GM12878 (cell line): ENCODE measurements around the gene HOXC13. TPM values are rescaled to one million over a fixed set of nuclear protein-coding genes. Genes with fewer than 3 reads are reported as not detected.

Experiments used
- ATAC-seq: fragments of 200-7000 bp; cut with Tn5 transposase; 3 replicates; pipeline ENCODE4 v1.9.1; 2020; ENCODE audit warnings: mild to moderate bottlenecking, moderate library complexity
- BruUV-seq: library from RNA; stranded (reverse); fragments of 400-500 nt; replicated peaks from 2 replicates; lab custom pipeline; 2021; lab: Mats Ljungman, UMichigan
- CTCF ChIA-PET: fragments of 300-600 bp; sonication (Branson Sonifier 250); formaldehyde crosslinking; extraction: SDS; loops from one replicate; lab custom pipeline; 2021; ENCODE audit warnings: inconsistent platforms; lab: Yijun Ruan, JAX
- POLR2A ChIA-PET: fragments of 350-600 bp; formaldehyde crosslinking; extraction: SDS; loops from one replicate; lab custom pipeline; 2021; ENCODE audit warnings: inconsistent platforms; lab: Charles Lee
- RAD21 ChIA-PET: fragments of 300-600 bp; sonication (Branson Sonifier 250); formaldehyde crosslinking; loops from one replicate; lab custom pipeline; 2023; ENCODE audit warnings: antibody characterized with exemption; ENCODE audit not compliant: unreplicated experiment; lab: Charles Lee
- SMC1A ChIA-PET: fragments of 300-600 bp; sonication (Branson Sonifier 250); formaldehyde crosslinking; loops from one replicate; lab custom pipeline; 2023; ENCODE audit not compliant: unreplicated experiment, uncharacterized antibody; lab: Charles Lee
- DNase-seq: peaks from one replicate; pipeline ENCODE4 v3.0.0-alpha.2; 2011; ENCODE audit warnings: low read depth, low spot score
- FAIRE-seq: peaks from 3 replicates; lab custom pipeline; 2011; peaks lifted over from hg19 to GRCh38; lab: Jason Lieb, UNC
- H2AFZ ChIP-seq: 2 replicates; pipeline ENCODE4 v1.6.0; 2011; ENCODE audit warnings: low read depth, low read length, control low read depth; ENCODE audit not compliant: control insufficient read depth
- H3K27ac ChIP-seq: 2 replicates; pipeline ENCODE4 v1.5.1; 2011; ENCODE audit warnings: control low read depth; ENCODE audit not compliant: control insufficient read depth, insufficient read depth
- H3K27me3 ChIP-seq, 2 experiments: replicated peaks in 1 of 2; 2 replicates each; pipeline versions ENCODE4 v1.6.0 to v1.6.1; 2011; ENCODE audit warnings: low read length in 1 of 2; ENCODE audit not compliant: control insufficient read depth in 2 of 2, insufficient read depth in 2 of 2
- H3K36me3 ChIP-seq, 2 experiments: 2 replicates each; pipeline ENCODE4 v1.5.1; 2011; ENCODE audit warnings: low read length in 1 of 2; ENCODE audit not compliant: control insufficient read depth in 2 of 2, insufficient read depth in 2 of 2
- H3K4me1 ChIP-seq: 2 replicates; pipeline ENCODE4 v1.6.1; 2011; ENCODE audit warnings: mild to moderate bottlenecking, low read length, moderate library complexity, mixed read lengths; ENCODE audit not compliant: control insufficient read depth, insufficient read depth
- H3K4me2 ChIP-seq: 2 replicates; pipeline ENCODE4 v1.6.0; 2011; ENCODE audit warnings: control low read depth; ENCODE audit not compliant: control insufficient read depth, insufficient read depth
- H3K4me3 ChIP-seq: fragments of 200-600 bp; sonication (generic); 2 replicates; pipeline ENCODE4 v1.5.1; 2016
- H3K79me2 ChIP-seq: 2 replicates; pipeline ENCODE4 v1.6.0; 2011; ENCODE audit warnings: low read length; ENCODE audit not compliant: control insufficient read depth, insufficient read depth
- H3K9ac ChIP-seq: 2 replicates; pipeline ENCODE4 v1.8.0; 2011; ENCODE audit warnings: low read length, control low read depth, mixed read lengths; ENCODE audit not compliant: control insufficient read depth, insufficient read depth
- H3K9me3 ChIP-seq: replicated peaks from 3 replicates; pipeline ENCODE4 v1.5.1; 2011; ENCODE audit warnings: mild to moderate bottlenecking, low read length; ENCODE audit not compliant: control insufficient read depth, insufficient read depth
- H4K20me1 ChIP-seq: 2 replicates; pipeline ENCODE4 v1.6.0; 2011; ENCODE audit not compliant: control insufficient read depth, insufficient read depth
- BHLHE40 ChIP-seq, 2 experiments: fragments of 450-650 bp in 1 of 2; IDR thresholded peaks; 2 replicates each; pipeline ENCODE4 v1.6.1; 2011 to 2017; ENCODE audit warnings: low read depth in 2 of 2, borderline replicate concordance in 1 of 2, improper control_type of control experiment in 1 of 2, low read length in 1 of 2, mild to moderate bottlenecking in 1 of 2
- CHD1 ChIP-seq: IDR thresholded peaks from 2 replicates; pipeline ENCODE4 v1.6.1; 2012; ENCODE audit warnings: low read depth, low read length, improper control_type of control experiment
- ETV6 ChIP-seq, 2 experiments: fragments of 450-650 bp in 1 of 2; IDR thresholded peaks in 1 of 2; conservative IDR thresholded peaks in 1 of 2; 2 replicates each; pipeline ENCODE4 v1.6.1; 2014; ENCODE audit warnings: antibody characterized with exemption in 1 of 2, borderline replicate concordance in 1 of 2, low read depth in 1 of 2, mild to moderate bottlenecking in 1 of 2, moderate library complexity in 1 of 2
- IKZF1 ChIP-seq: fragments of 450-650 bp; conservative IDR thresholded peaks from 2 replicates; pipeline ENCODE4 v1.6.1; 2017; ENCODE audit warnings: antibody characterized with exemption, mild to moderate bottlenecking
- MYC ChIP-seq: IDR thresholded peaks from 2 replicates; pipeline ENCODE4 v1.6.1; 2011; ENCODE audit warnings: mild to moderate bottlenecking, low read length, moderate library complexity, inconsistent platforms; ENCODE audit not compliant: insufficient read depth, insufficient replicate concordance, insufficient read length, severe bottlenecking
- NFYA ChIP-seq: IDR thresholded peaks from 2 replicates; pipeline ENCODE4 v1.6.1; 2011; ENCODE audit warnings: low read depth, mild to moderate bottlenecking, low read length, improper control_type of control experiment, borderline replicate concordance
- SRF ChIP-seq, 2 experiments: IDR thresholded peaks; 2 replicates each; pipeline ENCODE4 v1.6.1; 2011; ENCODE audit warnings: low read depth in 2 of 2, low read length in 2 of 2, mild to moderate bottlenecking in 1 of 2, moderate library complexity in 1 of 2
- TCF3 ChIP-seq: IDR thresholded peaks from 2 replicates; pipeline ENCODE4 v1.6.1; 2012; ENCODE audit warnings: low read depth, mild to moderate bottlenecking, low read length, borderline replicate concordance; ENCODE audit not compliant: insufficient read depth
- WGBS: methylation state at CpG from one replicate; pipeline ENCODE4 v1.1.6; 2016; ENCODE audit warnings: low lambda C conversion rate; ENCODE audit not compliant: insufficient replicate concordance, insufficient coverage; ENCODE audit errors: missing lambda C conversion rate; 5-methylcytosine and 5-hydroxymethylcytosine counted together
- in situ Hi-C: fragments of 300-500 bp; cut with MboI; formaldehyde crosslinking; loops from 9 replicates; pipeline ENCODE4 v1.14.3; 2018; ENCODE audit warnings: mixed read lengths
- intact Hi-C: fragments of 100-400 bp; cut with micrococcal nuclease; formaldehyde crosslinking; loops from one replicate; pipeline ENCODE4 v1.14.2; 2022; ENCODE audit not compliant: unreplicated experiment
- polyA plus RNA-seq, 11 experiments: library from polyadenylated mRNA; depleted of rRNA in 4 of 11; unstranded in 6 of 11; stranded (reverse) in 5 of 11; fragments of >200 nt; fragmentation: Nextera tagmentation in 4 of 11; fragmentation: Illumina TruSeq in 1 of 11; extraction: Ambion mirVana in 4 of 11; extraction: Trizol in 1 of 11; gene quantifications; 1 replicate in 1 of 11; 2 replicates in 10 of 11; pipeline versions ENCODE4 v1.2.1 to v1.2.3, GENCODE V29; 2011 to 2016; ENCODE audit warnings: inconsistent platforms in 2 of 11, missing spikeins in 2 of 11, low read depth in 1 of 11
- total RNA-seq, 4 experiments: library from RNA; depleted of rRNA in 3 of 4; stranded (reverse); fragments of >200 nt in 3 of 4; fragmentation: Illumina TruSeq in 1 of 4; extraction: Trizol in 1 of 4; gene quantifications; 2 replicates each; pipeline versions ENCODE4 v1.2.1 to v1.2.3, GENCODE V29; 2013 to 2021
- TF ChIP-seq, protein P1 (sequence below): fragments of 450-650 bp; IDR thresholded peaks from 2 replicates; pipeline ENCODE4 v1.6.1; 2017; ENCODE audit warnings: low read depth, mild to moderate bottlenecking, moderate library complexity
- TF ChIP-seq, protein P2 (sequence below): fragments of 150-350 bp; IDR thresholded peaks from 2 replicates; pipeline ENCODE4 v1.6.1; 2016; ENCODE audit warnings: low read depth, low read length
- TF ChIP-seq, protein P3 (sequence below): IDR thresholded peaks from 2 replicates; pipeline ENCODE4 v1.6.1; 2012; ENCODE audit warnings: low read length, inconsistent platforms

HOXC13 gene
- total and polyA plus RNA-seq, 10 of the 15 experiments (the other 5 are each of a cell fraction or from before 2014, with no cell fraction given) = not detected

DNA sequence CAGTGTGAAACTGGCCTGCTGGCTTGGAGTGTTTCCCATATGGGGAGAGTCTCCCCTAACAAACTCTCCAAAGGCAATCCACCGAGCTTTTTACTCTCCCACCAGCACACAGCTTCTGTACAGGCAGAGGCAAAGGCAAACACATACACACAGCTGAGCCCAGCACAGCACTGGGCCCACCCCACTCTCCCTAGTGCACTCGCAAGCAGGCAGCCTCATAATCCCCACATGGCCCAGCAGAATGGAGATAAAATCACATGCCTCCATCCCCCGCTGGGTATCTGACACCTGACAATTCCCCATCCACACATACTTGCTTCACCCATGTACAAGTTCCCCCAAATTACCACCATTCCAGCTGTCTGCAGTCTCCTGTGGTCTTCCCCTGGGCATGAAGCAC is 19.5 kb downstream of the HOXC13 start (continued):
- TF ChIP-seq, protein P1, sequence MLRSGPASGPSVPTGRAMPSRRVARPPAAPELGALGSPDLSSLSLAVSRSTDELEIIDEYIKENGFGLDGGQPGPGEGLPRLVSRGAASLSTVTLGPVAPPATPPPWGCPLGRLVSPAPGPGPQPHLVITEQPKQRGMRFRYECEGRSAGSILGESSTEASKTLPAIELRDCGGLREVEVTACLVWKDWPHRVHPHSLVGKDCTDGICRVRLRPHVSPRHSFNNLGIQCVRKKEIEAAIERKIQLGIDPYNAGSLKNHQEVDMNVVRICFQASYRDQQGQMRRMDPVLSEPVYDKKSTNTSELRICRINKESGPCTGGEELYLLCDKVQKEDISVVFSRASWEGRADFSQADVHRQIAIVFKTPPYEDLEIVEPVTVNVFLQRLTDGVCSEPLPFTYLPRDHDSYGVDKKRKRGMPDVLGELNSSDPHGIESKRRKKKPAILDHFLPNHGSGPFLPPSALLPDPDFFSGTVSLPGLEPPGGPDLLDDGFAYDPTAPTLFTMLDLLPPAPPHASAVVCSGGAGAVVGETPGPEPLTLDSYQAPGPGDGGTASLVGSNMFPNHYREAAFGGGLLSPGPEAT = no peak
- no peak for TF ChIP-seq IKZF1
- TF ChIP-seq BHLHE40 (IDR thresholded peaks at IDR 0.05; ENCODE audit: borderline replicate concordance in 1 of 2, low read depth in 2 of 2, low read length in 1 of 2) = no peak
- no peak for TF ChIP-seq CHD1
- no peak for TF ChIP-seq ETV6 (conservative IDR thresholded peaks at IDR 0.05 in 1 of 2, IDR thresholded peaks at IDR 0.05 in 1 of 2; ENCODE audit: borderline replicate concordance in 1 of 2, low read depth in 1 of 2)
- TF ChIP-seq, protein P2, sequence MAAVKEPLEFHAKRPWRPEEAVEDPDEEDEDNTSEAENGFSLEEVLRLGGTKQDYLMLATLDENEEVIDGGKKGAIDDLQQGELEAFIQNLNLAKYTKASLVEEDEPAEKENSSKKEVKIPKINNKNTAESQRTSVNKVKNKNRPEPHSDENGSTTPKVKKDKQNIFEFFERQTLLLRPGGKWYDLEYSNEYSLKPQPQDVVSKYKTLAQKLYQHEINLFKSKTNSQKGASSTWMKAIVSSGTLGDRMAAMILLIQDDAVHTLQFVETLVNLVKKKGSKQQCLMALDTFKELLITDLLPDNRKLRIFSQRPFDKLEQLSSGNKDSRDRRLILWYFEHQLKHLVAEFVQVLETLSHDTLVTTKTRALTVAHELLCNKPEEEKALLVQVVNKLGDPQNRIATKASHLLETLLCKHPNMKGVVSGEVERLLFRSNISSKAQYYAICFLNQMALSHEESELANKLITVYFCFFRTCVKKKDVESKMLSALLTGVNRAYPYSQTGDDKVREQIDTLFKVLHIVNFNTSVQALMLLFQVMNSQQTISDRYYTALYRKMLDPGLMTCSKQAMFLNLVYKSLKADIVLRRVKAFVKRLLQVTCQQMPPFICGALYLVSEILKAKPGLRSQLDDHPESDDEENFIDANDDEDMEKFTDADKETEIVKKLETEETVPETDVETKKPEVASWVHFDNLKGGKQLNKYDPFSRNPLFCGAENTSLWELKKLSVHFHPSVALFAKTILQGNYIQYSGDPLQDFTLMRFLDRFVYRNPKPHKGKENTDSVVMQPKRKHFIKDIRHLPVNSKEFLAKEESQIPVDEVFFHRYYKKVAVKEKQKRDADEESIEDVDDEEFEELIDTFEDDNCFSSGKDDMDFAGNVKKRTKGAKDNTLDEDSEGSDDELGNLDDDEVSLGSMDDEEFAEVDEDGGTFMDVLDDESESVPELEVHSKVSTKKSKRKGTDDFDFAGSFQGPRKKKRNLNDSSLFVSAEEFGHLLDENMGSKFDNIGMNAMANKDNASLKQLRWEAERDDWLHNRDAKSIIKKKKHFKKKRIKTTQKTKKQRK = no peak
- TF ChIP-seq, all 136 proteins: peak for 0

DNA sequence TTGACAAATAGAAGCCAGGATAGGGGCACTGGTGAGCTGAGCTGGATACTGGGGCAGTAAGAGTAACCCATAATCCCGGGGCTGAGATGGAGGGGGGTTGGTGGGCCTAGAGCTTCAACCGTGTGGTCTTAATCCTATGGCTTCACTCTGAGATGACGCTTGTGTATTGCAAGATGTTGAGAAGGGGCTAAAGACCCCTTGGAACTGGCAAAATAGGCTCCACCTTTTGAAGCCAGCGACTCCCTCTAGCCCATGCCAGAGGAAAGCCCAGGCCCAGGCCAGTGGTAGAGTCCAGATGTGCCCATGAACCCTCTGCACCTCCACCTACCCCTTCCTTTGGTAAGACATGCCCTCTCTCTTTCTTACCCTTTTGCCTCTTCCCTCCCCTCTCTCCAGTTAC is 20.7 kb downstream of the HOXC13 start:
- H3K9ac ChIP-seq = no peak overlapping the region
- TF ChIP-seq NFYA (no peak), SRF (IDR thresholded peaks at IDR 0.05; ENCODE audit: low read depth in 2 of 2, low read length in 2 of 2) (no peak), TCF3 (no peak), MYC (no peak)
- TF ChIP-seq, protein P3, sequence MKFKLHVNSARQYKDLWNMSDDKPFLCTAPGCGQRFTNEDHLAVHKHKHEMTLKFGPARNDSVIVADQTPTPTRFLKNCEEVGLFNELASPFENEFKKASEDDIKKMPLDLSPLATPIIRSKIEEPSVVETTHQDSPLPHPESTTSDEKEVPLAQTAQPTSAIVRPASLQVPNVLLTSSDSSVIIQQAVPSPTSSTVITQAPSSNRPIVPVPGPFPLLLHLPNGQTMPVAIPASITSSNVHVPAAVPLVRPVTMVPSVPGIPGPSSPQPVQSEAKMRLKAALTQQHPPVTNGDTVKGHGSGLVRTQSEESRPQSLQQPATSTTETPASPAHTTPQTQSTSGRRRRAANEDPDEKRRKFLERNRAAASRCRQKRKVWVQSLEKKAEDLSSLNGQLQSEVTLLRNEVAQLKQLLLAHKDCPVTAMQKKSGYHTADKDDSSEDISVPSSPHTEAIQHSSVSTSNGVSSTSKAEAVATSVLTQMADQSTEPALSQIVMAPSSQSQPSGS = no peak
- TF ChIP-seq, all 136 proteins: peak for 0
- RAD21 ChIA-PET = no interaction called here
- SMC1A ChIA-PET = no interaction called here
- Histone ChIP-seq H3K36me3 (no peaks in the 10 kb centered on the region), H4K20me1 (no peaks in the 10 kb centered on the region), H3K4me2 (no peak overlapping the region), H3K27ac (no peak overlapping the region), H2AFZ (no peak overlapping the region), H3K79me2 (no peaks in the 10 kb centered on the region), H3K27me3 (peaks cover 34 to 67% of the 10 kb centered on the region in 2 experiments), H3K4me1 (no peaks in the 10 kb centered on the region), H3K9me3 (no peaks in the 10 kb centered on the region), H3K4me3 (no peak overlapping the region)
- intact Hi-C loops = no loop called here
- BruUV-seq = no TSS peak
- FAIRE-seq (no peak), DNase-seq (no peak), ATAC-seq (no peak)
- WGBS = 5% methylated on average over 4 of the region's 4 CpGs
- POLR2A ChIA-PET = no interaction called here
- in situ Hi-C loops = no loop called here
- CTCF ChIA-PET = no interaction called here
